SK-N-SH treated with all-trans-retinoic acid at 6 μM for 48 hours (cell line): ENCODE measurements around the gene AIF1L.

Source experiments
- BACH2 ChIP-seq: fragments of 250-450 bp; sonication (Bioruptor Pico); IDR thresholded peaks from 2 replicates; pipeline ENCODE4 v1.9.0; 2021; ENCODE audit warnings: mild to moderate bottlenecking, borderline replicate concordance
- PATZ1 ChIP-seq: fragments of 250-450 bp; sonication (Bioruptor Pico); IDR thresholded peaks from 2 replicates; pipeline ENCODE4 v1.8.0; 2020; ENCODE audit warnings: mild to moderate bottlenecking, moderate library complexity, borderline replicate concordance
- TOX ChIP-seq: fragments of 250-450 bp; sonication (Bioruptor Pico); IDR thresholded peaks from 2 replicates; pipeline ENCODE4 v1.8.0; 2021; ENCODE audit warnings: mild to moderate bottlenecking, moderate library complexity, borderline replicate concordance
- ZNF565 ChIP-seq: fragments of 450-650 bp; formaldehyde crosslinking; conservative IDR thresholded peaks from 2 replicates; pipeline ENCODE4 v1.5.0; 2020; ENCODE audit warnings: low read depth, mild to moderate bottlenecking, moderate library complexity

GRCh38 chr9:131072871-131073237 lies 23.5 kb upstream of the AIF1L start:
- TF ChIP-seq BACH2 (CRISPR knock-in tag), result no peak
- TF ChIP-seq TOX (CRISPR knock-in tag), result no peak
- no peak for TF ChIP-seq ZNF565 (CRISPR knock-in tag)
- TF ChIP-seq PATZ1 (CRISPR knock-in tag), result no peak
